ENCODE data around the gene PNCK.
"Not testable (repeated sequence)": the region's sequence is repeated elsewhere in the genome, so short reads cannot be mapped to it uniquely, and the experiment has no call there.

PNCK gene

GRCh38 chrX:153697924-153698865, 24.6 kb upstream of the PNCK start:
- no peak for DNase-seq

- DNase-seq, result not testable (repeated sequence)
Observed at GRCh38 chrX:153696986-153697722, 23.5 kb upstream of the PNCK start.

- DNase-seq, result not testable (repeated sequence)
Observed at GRCh38 chrX:153696538-153696937, 22.9 kb upstream of the PNCK start.

GRCh38 chrX:153696100-153696499, 22.5 kb upstream of the PNCK start:
- DNase-seq, result no peak

- no peak for DNase-seq
Observed at GRCh38 chrX:153694687-153695270, 21.2 kb upstream of the PNCK start.

GRCh38 chrX:153694256-153694655, 20.6 kb upstream of the PNCK start:
- not testable (repeated sequence) for DNase-seq

- DNase-seq, result no peak
Observed at GRCh38 chrX:153693216-153694086, 19.8 kb upstream of the PNCK start.

GRCh38 chrX:153692611-153693156, 19.1 kb upstream of the PNCK start:
- no peak for DNase-seq

GRCh38 chrX:153692003-153692402, 18.4 kb upstream of the PNCK start:
- DNase-seq, result no peak

- DNase-seq, result not testable (repeated sequence)
Observed at GRCh38 chrX:153691032-153691827, 17.6 kb upstream of the PNCK start.

- DNase-seq, result no peak
Observed at GRCh38 chrX:153690466-153690865, 16.9 kb upstream of the PNCK start.

GRCh38 chrX:153689654-153690465, 16.2 kb upstream of the PNCK start:
- DNase-seq, result no peak

GRCh38 chrX:153688911-153689590, 15.4 kb upstream of the PNCK start:
- DNase-seq, result no peak

- DNase-seq, result no peak
Observed at GRCh38 chrX:153688506-153688905, 14.9 kb upstream of the PNCK start.

GRCh38 chrX:153688071-153688470, 14.5 kb upstream of the PNCK start:
- no peak for DNase-seq

GRCh38 chrX:153687121-153688039, 13.8 kb upstream of the PNCK start, which contains the start of gene SLC6A8:
TSS of gene SLC6A8 (plus strand) at chrX:153687926. CDS start at chrX:153688575, 649 bp downstream.
- peak; percentile 28 for DNase-seq

GRCh38 chrX:153686711-153687110, 13.1 kb upstream of the PNCK start:
- DNase-seq, result no peak
